Measurements from ENCODE around the gene HORMAD2. TPM values are rescaled to one million over a fixed set of nuclear protein-coding genes. Genes with fewer than 3 reads are reported as not detected.

Gene HORMAD2
- total and polyA plus RNA-seq, 9 of the 15 experiments (the other 6 are each of a cell fraction or from before 2014, with no cell fraction given) = not detected

DNA sequence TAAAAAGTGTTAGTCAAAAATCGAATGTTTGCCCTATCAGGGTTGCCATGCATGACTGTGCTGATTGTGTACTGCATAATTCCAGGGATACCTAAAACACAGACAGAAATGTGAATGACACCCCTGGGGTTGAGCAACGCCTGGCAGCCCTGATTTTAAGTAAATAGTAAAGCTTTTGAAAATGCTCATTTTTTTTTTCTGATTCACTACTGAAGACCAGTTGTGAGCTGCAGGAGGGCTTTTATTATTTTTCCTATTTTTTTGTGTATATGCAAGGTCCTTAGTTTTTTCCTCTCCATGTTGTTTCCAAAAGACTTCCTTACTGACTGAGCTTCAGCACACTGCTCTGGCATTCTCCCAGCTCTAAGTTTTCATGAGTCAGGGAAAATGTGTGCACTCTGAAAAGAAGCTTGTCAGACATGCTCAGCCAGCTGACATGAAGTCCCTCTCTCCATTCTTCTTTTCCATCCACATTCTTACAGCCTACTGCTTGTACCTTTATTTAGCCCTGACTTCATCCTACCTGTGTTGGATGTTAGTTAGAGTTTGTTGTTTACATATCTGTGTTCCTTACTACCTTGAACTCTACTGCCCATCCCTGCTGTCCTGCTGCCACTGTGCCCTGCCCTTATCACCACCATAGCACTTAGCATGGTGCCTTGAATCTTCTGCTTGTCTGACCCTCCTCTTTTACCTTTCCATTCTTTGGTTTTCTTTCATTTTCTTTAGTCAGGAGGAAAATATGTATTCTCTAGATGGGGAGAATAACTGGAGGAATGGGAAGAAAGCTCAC, 79.5 kb downstream of the HORMAD2 start (continued):
- TF ChIP-seq, protein P1, sequence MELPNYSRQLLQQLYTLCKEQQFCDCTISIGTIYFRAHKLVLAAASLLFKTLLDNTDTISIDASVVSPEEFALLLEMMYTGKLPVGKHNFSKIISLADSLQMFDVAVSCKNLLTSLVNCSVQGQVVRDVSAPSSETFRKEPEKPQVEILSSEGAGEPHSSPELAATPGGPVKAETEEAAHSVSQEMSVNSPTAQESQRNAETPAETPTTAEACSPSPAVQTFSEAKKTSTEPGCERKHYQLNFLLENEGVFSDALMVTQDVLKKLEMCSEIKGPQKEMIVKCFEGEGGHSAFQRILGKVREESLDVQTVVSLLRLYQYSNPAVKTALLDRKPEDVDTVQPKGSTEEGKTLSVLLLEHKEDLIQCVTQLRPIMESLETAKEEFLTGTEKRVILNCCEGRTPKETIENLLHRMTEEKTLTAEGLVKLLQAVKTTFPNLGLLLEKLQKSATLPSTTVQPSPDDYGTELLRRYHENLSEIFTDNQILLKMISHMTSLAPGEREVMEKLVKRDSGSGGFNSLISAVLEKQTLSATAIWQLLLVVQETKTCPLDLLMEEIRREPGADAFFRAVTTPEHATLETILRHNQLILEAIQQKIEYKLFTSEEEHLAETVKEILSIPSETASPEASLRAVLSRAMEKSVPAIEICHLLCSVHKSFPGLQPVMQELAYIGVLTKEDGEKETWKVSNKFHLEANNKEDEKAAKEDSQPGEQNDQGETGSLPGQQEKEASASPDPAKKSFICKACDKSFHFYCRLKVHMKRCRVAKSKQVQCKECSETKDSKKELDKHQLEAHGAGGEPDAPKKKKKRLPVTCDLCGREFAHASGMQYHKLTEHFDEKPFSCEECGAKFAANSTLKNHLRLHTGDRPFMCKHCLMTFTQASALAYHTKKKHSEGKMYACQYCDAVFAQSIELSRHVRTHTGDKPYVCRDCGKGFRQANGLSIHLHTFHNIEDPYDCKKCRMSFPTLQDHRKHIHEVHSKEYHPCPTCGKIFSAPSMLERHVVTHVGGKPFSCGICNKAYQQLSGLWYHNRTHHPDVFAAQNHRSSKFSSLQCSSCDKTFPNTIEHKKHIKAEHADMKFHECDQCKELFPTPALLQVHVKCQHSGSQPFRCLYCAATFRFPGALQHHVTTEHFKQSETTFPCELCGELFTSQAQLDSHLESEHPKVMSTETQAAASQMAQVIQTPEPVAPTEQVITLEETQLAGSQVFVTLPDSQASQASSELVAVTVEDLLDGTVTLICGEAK (IDR thresholded peaks at IDR 0.05) = no peak
- TF ChIP-seq, protein P1 (CRISPR knock-in tag; IDR thresholded peaks at IDR 0.05) = no peak
- TF ChIP-seq MCM2 (IDR thresholded peaks at IDR 0.05; ENCODE audit: low read depth) (no peak), MAFG (tag; conservative IDR thresholded peaks at IDR 0.05) (peak; percentile 71), DDX20 (tag; IDR thresholded peaks at IDR 0.05; ENCODE audit: low read depth) (no peak), TAF9B (IDR thresholded peaks at IDR 0.05; ENCODE audit: partially characterized antibody) (no peak), RAD21 (CRISPR knock-in tag; conservative IDR thresholded peaks at IDR 0.05 in 1 of 2, IDR thresholded peaks at IDR 0.05 in 1 of 2) (no peak), ZNF589 (CRISPR knock-in tag; IDR thresholded peaks at IDR 0.05; ENCODE audit: low read depth) (no peak), KDM4B (IDR thresholded peaks at IDR 0.05; ENCODE audit: borderline replicate concordance in 2 of 2, low read depth in 1 of 2) (no peak), HOMEZ (CRISPR knock-in tag; IDR thresholded peaks at IDR 0.05) (no peak), FOXP1 (CRISPR knock-in tag; IDR thresholded peaks at IDR 0.05) (no peak)
- TF ChIP-seq, protein P2, sequence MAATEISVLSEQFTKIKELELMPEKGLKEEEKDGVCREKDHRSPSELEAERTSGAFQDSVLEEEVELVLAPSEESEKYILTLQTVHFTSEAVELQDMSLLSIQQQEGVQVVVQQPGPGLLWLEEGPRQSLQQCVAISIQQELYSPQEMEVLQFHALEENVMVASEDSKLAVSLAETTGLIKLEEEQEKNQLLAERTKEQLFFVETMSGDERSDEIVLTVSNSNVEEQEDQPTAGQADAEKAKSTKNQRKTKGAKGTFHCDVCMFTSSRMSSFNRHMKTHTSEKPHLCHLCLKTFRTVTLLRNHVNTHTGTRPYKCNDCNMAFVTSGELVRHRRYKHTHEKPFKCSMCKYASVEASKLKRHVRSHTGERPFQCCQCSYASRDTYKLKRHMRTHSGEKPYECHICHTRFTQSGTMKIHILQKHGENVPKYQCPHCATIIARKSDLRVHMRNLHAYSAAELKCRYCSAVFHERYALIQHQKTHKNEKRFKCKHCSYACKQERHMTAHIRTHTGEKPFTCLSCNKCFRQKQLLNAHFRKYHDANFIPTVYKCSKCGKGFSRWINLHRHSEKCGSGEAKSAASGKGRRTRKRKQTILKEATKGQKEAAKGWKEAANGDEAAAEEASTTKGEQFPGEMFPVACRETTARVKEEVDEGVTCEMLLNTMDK (IDR thresholded peaks at IDR 0.05; ENCODE audit: borderline replicate concordance, insufficient read depth, low read depth, low read length, poor library complexity, severe bottlenecking) = no peak
